ENCODE results near the gene TXN.

Gene TXN

GRCh38 chr9:110256380-110257096 lies at the start of gene TXN:
Gene TXN, minus strand, starts transcription at chr9:110256507. Its CDS starts 72 bp downstream, at chr9:110256435.
- DNase-seq = peak; percentile 89

GRCh38 chr9:110303133-110303532 lies 46.8 kb upstream of the TXN start:
- DNase-seq = no peak

- no peak for DNase-seq
Observed at GRCh38 chr9:110298043-110298605, 41.8 kb upstream of the TXN start.

- no peak for DNase-seq
Observed at GRCh38 chr9:110293248-110293647, 36.9 kb upstream of the TXN start.

- no peak for DNase-seq
Observed at GRCh38 chr9:110291921-110292557, 35.7 kb upstream of the TXN start.

- DNase-seq = no peak
Observed at GRCh38 chr9:110290001-110290400, 33.7 kb upstream of the TXN start.

GRCh38 chr9:110288503-110288902 lies 32.2 kb upstream of the TXN start:
- no peak for DNase-seq

- no peak for DNase-seq
Observed at GRCh38 chr9:110287289-110287680, 31.0 kb upstream of the TXN start.

GRCh38 chr9:110284211-110284844 lies 28.0 kb upstream of the TXN start:
- DNase-seq = no peak

GRCh38 chr9:110283751-110284150 lies 27.4 kb upstream of the TXN start:
- DNase-seq = no peak

- DNase-seq = no peak
Observed at GRCh38 chr9:110282739-110283081, 26.4 kb upstream of the TXN start.

GRCh38 chr9:110282018-110282738 lies 25.9 kb upstream of the TXN start:
- DNase-seq = no peak

GRCh38 chr9:110278080-110278707 lies 21.9 kb upstream of the TXN start:
- DNase-seq = no peak

- DNase-seq = no peak
Observed at GRCh38 chr9:110276781-110277180, 20.5 kb upstream of the TXN start.

GRCh38 chr9:110270211-110270995 lies 14.1 kb upstream of the TXN start:
- no peak for DNase-seq

- no peak for DNase-seq
Observed at GRCh38 chr9:110266795-110267194, 10.5 kb upstream of the TXN start.

- no peak for DNase-seq
Observed at GRCh38 chr9:110261632-110262031, 5.3 kb upstream of the TXN start.

GRCh38 chr9:110260911-110261310 lies 4.6 kb upstream of the TXN start:
- DNase-seq = no peak

GRCh38 chr9:110259566-110259965 lies 3.3 kb upstream of the TXN start:
- no peak for DNase-seq

GRCh38 chr9:110258690-110259091 lies 2.4 kb upstream of the TXN start:
- no peak for DNase-seq

- no peak for DNase-seq
Observed at GRCh38 chr9:110257956-110258355, 1.6 kb upstream of the TXN start.

Measured in stimulated activated CD4-positive, alpha-beta T cell treated with anti-CD3 and anti-CD28 coated beads, Interleukin-1b, Interleukin-23, amount 100 ng/mL, for 48 hours (primary cell).